Colonic mucosa (tissue), 4 donors: ENCODE results near the gene ABLIM2. TPM values are rescaled to one million over a fixed set of nuclear protein-coding genes. Genes with fewer than 3 reads are reported as not detected.

Source experiments
- DNase-seq: peaks from one replicate; pipeline ENCODE4 v3.0.0-alpha.2; 2020
- H3K27ac ChIP-seq: fragments of 200-600 bp; one replicate; pipeline ENCODE4 v1.8.0; 2021
- H3K27me3 ChIP-seq: fragments of 200-600 bp; one replicate; pipeline ENCODE4 v1.8.0; 2021
- H3K36me3 ChIP-seq: fragments of 200-600 bp; one replicate; pipeline ENCODE4 v1.8.0; 2021
- H3K4me1 ChIP-seq: fragments of 200-600 bp; one replicate; pipeline ENCODE4 v1.8.0; 2021; ENCODE audit warnings: mild to moderate bottlenecking
- H3K4me3 ChIP-seq: fragments of 200-600 bp; one replicate; pipeline ENCODE4 v1.8.0; 2021
- H3K9ac ChIP-seq, 2 donors: one replicate each; pipeline ENCODE4 v1.7.0; 2013; ENCODE audit warnings: control low read depth in 2 of 2, low read depth in 2 of 2, low read length in 2 of 2
- H3K9me3 ChIP-seq: fragments of 200-600 bp; one replicate; pipeline ENCODE4 v1.8.0; 2021
- CTCF ChIP-seq: fragments of 200-600 bp; IDR thresholded peaks from one replicate; pipeline ENCODE4 v1.8.0; 2022; ENCODE audit warnings: antibody characterized with exemption, mild to moderate bottlenecking
- intact Hi-C: fragments of 100-400 bp; cut with DNase I; formaldehyde crosslinking; loops from one replicate; pipeline ENCODE4 v1.14.1; 2022
- total RNA-seq, 2 donors: library from RNA; stranded (reverse); fragmentation: NEBNext Ultra II Directional in 1 of 2; extraction: Animal tissue kit (Norgen Biotek cat#: 25700) in 1 of 2; gene quantifications; one replicate each; pipeline ENCODE4 v1.2.1, GENCODE V29; 2021
- donor health status: healthy.
- donor health status: DM: no; HTN: no; CAD: no.
- donor health status: DM: no; HTN: no; CAD: no.

ABLIM2 gene
- total RNA-seq, 2 donors from 2014 or later = 11.1 to 11.5 TPM

- no peak for TF ChIP-seq CTCF
These were observed 52.1 kb downstream of the ABLIM2 start for GRCh38 chr4:8106451-8107025.

GRCh38 chr4:8105306-8106100 lies 53.1 kb downstream of the ABLIM2 start:
- intact Hi-C loops = no loop called here
- H3K4me1 ChIP-seq = no peaks in the 10 kb centered on the region
- H3K9me3 ChIP-seq = no peaks in the 10 kb centered on the region
- no peaks in the 10 kb centered on the region for H3K36me3 ChIP-seq
- no peak overlapping the region for H3K27ac ChIP-seq
- no peak for DNase-seq
- no peak overlapping the region for H3K9ac ChIP-seq
- no peak overlapping the region for H3K4me3 ChIP-seq
- no peak for TF ChIP-seq CTCF
- H3K27me3 ChIP-seq = no peaks in the 10 kb centered on the region

More at GRCh38 chr4:8106451-8107025, 52.1 kb downstream of the ABLIM2 start:
- Histone ChIP-seq H3K36me3 (no peaks in the 10 kb centered on the region), H3K4me1 (no peaks in the 10 kb centered on the region), H3K4me3 (no peak overlapping the region), H3K27me3 (no peaks in the 10 kb centered on the region), H3K9me3 (no peaks in the 10 kb centered on the region), H3K27ac (no peak overlapping the region), H3K9ac (no peak overlapping the region)
- intact Hi-C loops = no loop called here
- no peak for DNase-seq

GRCh38 chr4:8104491-8105305 lies 53.9 kb downstream of the ABLIM2 start:
- H3K27ac ChIP-seq = no peak overlapping the region
- no peak overlapping the region for H3K9ac ChIP-seq
- H3K36me3 ChIP-seq = no peaks in the 10 kb centered on the region
- no peaks in the 10 kb centered on the region for H3K27me3 ChIP-seq
- intact Hi-C loops = no loop called here
- TF ChIP-seq CTCF = no peak
- no peak for DNase-seq
- no peak overlapping the region for H3K4me3 ChIP-seq
- no peaks in the 10 kb centered on the region for H3K9me3 ChIP-seq
- no peaks in the 10 kb centered on the region for H3K4me1 ChIP-seq

- no peak for DNase-seq
- Histone ChIP-seq H3K36me3 (no peaks in the 10 kb centered on the region), H3K9me3 (no peaks in the 10 kb centered on the region), H3K27ac (no peak overlapping the region), H3K9ac (no peak overlapping the region), H3K27me3 (no peaks in the 10 kb centered on the region), H3K4me1 (no peaks in the 10 kb centered on the region), H3K4me3 (no peak overlapping the region)
- no peak for TF ChIP-seq CTCF
- intact Hi-C loops = no loop called here
These were observed 54.9 kb downstream of the ABLIM2 start for GRCh38 chr4:8103421-8104390.

GRCh38 chr4:8102831-8103230 lies 55.8 kb downstream of the ABLIM2 start:
- no peaks in the 10 kb centered on the region for H3K4me1 ChIP-seq
- no peaks in the 10 kb centered on the region for H3K27me3 ChIP-seq
- no peak for TF ChIP-seq CTCF
- H3K27ac ChIP-seq = no peak overlapping the region
- H3K9me3 ChIP-seq = no peaks in the 10 kb centered on the region
- no peak overlapping the region for H3K4me3 ChIP-seq
- DNase-seq = no peak
- H3K36me3 ChIP-seq = no peaks in the 10 kb centered on the region
- intact Hi-C loops = no loop called here
- H3K9ac ChIP-seq = no peak overlapping the region
